Spleen (tissue), 11 donors: ENCODE data around the gene CACNA2D3. TPM values are rescaled to one million over a fixed set of nuclear protein-coding genes. Genes with fewer than 3 reads are reported as not detected.

Experiments used
- DNase-seq: peaks from one replicate; pipeline ENCODE4 v3.0.0-alpha.2; 2020
- H3K27ac ChIP-seq, 8 donors: fragments of 200-600 bp; sonication (generic) in 7 of 8; 1 replicate in 4 of 8; 2 replicates in 4 of 8; pipeline versions ENCODE4 v1.5.0 to v1.8.0; 2016 to 2021; ENCODE audit warnings: inconsistent platforms in 4 of 8, mild to moderate bottlenecking in 4 of 8, moderate library complexity in 1 of 8
- H3K27me3 ChIP-seq, 7 donors: fragments of 200-600 bp; sonication (generic) in 6 of 7; replicated peaks in 1 of 7; 1 replicate in 4 of 7; 2 replicates in 3 of 7; pipeline versions ENCODE4 v1.5.0 to v1.8.0; 2016 to 2021; ENCODE audit warnings: inconsistent platforms in 3 of 7, mild to moderate bottlenecking in 1 of 7
- H3K36me3 ChIP-seq, 6 donors: fragments of 200-600 bp; sonication (generic) in 5 of 6; 1 replicate in 4 of 6; 2 replicates in 2 of 6; pipeline versions ENCODE4 v1.5.0 to v1.8.0; 2016 to 2021; ENCODE audit warnings: inconsistent platforms in 2 of 6
- H3K4me1 ChIP-seq, 6 donors: fragments of 200-600 bp; sonication (generic) in 5 of 6; 1 replicate in 3 of 6; 2 replicates in 3 of 6; pipeline versions ENCODE4 v1.5.0 to v1.8.0; 2016 to 2021; ENCODE audit warnings: inconsistent platforms in 3 of 6
- H3K4me3 ChIP-seq, 8 donors: fragments of 200-600 bp; sonication (generic) in 7 of 8; 1 replicate in 4 of 8; 2 replicates in 4 of 8; pipeline versions ENCODE4 v1.5.0 to v1.8.0; 2016 to 2021; ENCODE audit warnings: inconsistent platforms in 4 of 8, mild to moderate bottlenecking in 4 of 8, moderate library complexity in 2 of 8
- H3K9me3 ChIP-seq, 8 donors: fragments of 200-600 bp; sonication (generic) in 7 of 8; 1 replicate in 4 of 8; 2 replicates in 4 of 8; pipeline versions ENCODE4 v1.5.0 to v1.8.0; 2016 to 2021; ENCODE audit warnings: inconsistent platforms in 4 of 8
- CTCF ChIP-seq, 11 experiments: fragments of 200-600 bp in 7 of 11; fragments of 450-650 bp in 4 of 11; sonication (generic) in 4 of 11; IDR thresholded peaks in 8 of 11; conservative IDR thresholded peaks in 3 of 11; 1 replicate in 7 of 11; 2 replicates in 4 of 11; pipeline versions ENCODE4 v1.4.0 to v1.8.0; 2016 to 2021; ENCODE audit warnings: antibody characterized with exemption in 11 of 11, inconsistent platforms in 4 of 11, mild to moderate bottlenecking in 1 of 11
- POLR2A ChIP-seq, 3 donors: fragments of 450-650 bp; IDR thresholded peaks; one replicate each; pipeline ENCODE4 v1.5.1; 2017; ENCODE audit warnings: antibody characterized with exemption in 3 of 3, mild to moderate bottlenecking in 1 of 3
- POLR2AphosphoS5 ChIP-seq, 3 donors: sonication (generic); formaldehyde crosslinking; IDR thresholded peaks; one replicate each; pipeline ENCODE4 v1.5.1; 2017; ENCODE audit warnings: antibody characterized with exemption in 3 of 3
- WGBS, 5 donors: extraction: QIAGEN DNeasy Blood & Tissue Kit in 3 of 5; methylation state at CpG; one replicate each; pipeline versions ENCODE4 v1.1.5 to v1.1.7; 2013 to 2018; 5-methylcytosine and 5-hydroxymethylcytosine counted together
- intact Hi-C: fragments of 100-400 bp; cut with DNase I; formaldehyde crosslinking; loops from one replicate; pipeline ENCODE4 v1.15.0; 2023; ENCODE audit warnings: low total_unique reads
- polyA plus RNA-seq, 3 donors: library from polyadenylated mRNA; stranded (reverse); fragments of 200-250 nt; gene quantifications; one replicate each; pipeline ENCODE4 v1.2.1, GENCODE V29; 2013
- total RNA-seq, 7 donors: library from RNA; depleted of rRNA in 3 of 7; stranded (reverse); fragments of >200 nt in 3 of 7; fragmentation: NEBNext Ultra II Directional in 4 of 7; extraction: Animal tissue kit (Norgen Biotek cat#: 25700) in 4 of 7; gene quantifications; one replicate each; pipeline versions ENCODE4 v1.1.0 to v1.2.1, GENCODE V29; 2016 to 2021
- donor health status: healthy with polysubstance abuse.
- donor health status: DM: no; HTN: no; CAD: no; lungs with moderate emphysema.
- donor health status: DM: no; HTN: no; CAD: no.
- donor health status: Bipolar disorder and iron deficiency.
- donor health status: healthy.
- donor health status: DM: no; HTN: no; CAD: no.
- donor health status: DM: yes; HTN: yes; CAD: no.

The CACNA2D3 gene
- total and polyA plus RNA-seq, 10 donors: 0.83 to 4.9 (median 2.9) TPM

GRCh38 chr3:54668236-54668635 lies 545.9 kb downstream of the CACNA2D3 start:
- WGBS, 5 donors: 81 to 88% (median 85%) methylated on average over 3 of the region's 3 CpGs
- H3K4me1 ChIP-seq: no peaks in the 10 kb centered on the region
- no peak for TF ChIP-seq CTCF (IDR thresholded peaks at IDR 0.05 in 8 of 11, conservative IDR thresholded peaks at IDR 0.05 in 3 of 11)
- TF ChIP-seq POLR2A (IDR thresholded peaks at IDR 0.05): no peak
- no peak for TF ChIP-seq POLR2AphosphoS5 (IDR thresholded peaks at IDR 0.05)
- no peaks in the 10 kb centered on the region for H3K36me3 ChIP-seq
- intact Hi-C loops: no loop called here
- no peak overlapping the region for H3K27ac ChIP-seq
- no peak overlapping the region for H3K4me3 ChIP-seq
- peaks cover 0 to 3% (median 0%) of the 10 kb centered on the region in 8 donors for H3K9me3 ChIP-seq
- no peak for DNase-seq
- no peaks in the 10 kb centered on the region for H3K27me3 ChIP-seq

GRCh38 chr3:54670201-54671000 lies 548.0 kb downstream of the CACNA2D3 start:
- intact Hi-C loops: no loop called here
- Histone ChIP-seq H3K27ac (no peak overlapping the region), H3K4me1 (no peaks in the 10 kb centered on the region), H3K4me3 (no peak overlapping the region), H3K36me3 (no peaks in the 10 kb centered on the region), H3K27me3 (no peaks in the 10 kb centered on the region), H3K9me3 (no peaks in the 10 kb centered on the region)
- no peak for TF ChIP-seq CTCF (IDR thresholded peaks at IDR 0.05 in 8 of 11, conservative IDR thresholded peaks at IDR 0.05 in 3 of 11)
- no peak for TF ChIP-seq POLR2A (IDR thresholded peaks at IDR 0.05)
- TF ChIP-seq POLR2AphosphoS5 (IDR thresholded peaks at IDR 0.05): no peak
- WGBS, 5 donors: 60 to 74% (median 62%) methylated on average over 8 of the region's 8 CpGs
- DNase-seq: no peak

GRCh38 chr3:54671511-54671910 lies 549.2 kb downstream of the CACNA2D3 start:
- H3K36me3 ChIP-seq: no peaks in the 10 kb centered on the region
- no peak overlapping the region for H3K27ac ChIP-seq
- no peak for TF ChIP-seq CTCF (IDR thresholded peaks at IDR 0.05 in 8 of 11, conservative IDR thresholded peaks at IDR 0.05 in 3 of 11)
- TF ChIP-seq POLR2A (IDR thresholded peaks at IDR 0.05): no peak
- no peak for TF ChIP-seq POLR2AphosphoS5 (IDR thresholded peaks at IDR 0.05)
- H3K4me3 ChIP-seq: no peak overlapping the region
- H3K9me3 ChIP-seq: no peaks in the 10 kb centered on the region
- DNase-seq: no peak
- H3K4me1 ChIP-seq: no peaks in the 10 kb centered on the region
- H3K27me3 ChIP-seq: no peaks in the 10 kb centered on the region
- WGBS, 5 donors: 13 to 34% (median 29%) methylated on average over 2 of the region's 2 CpGs
- intact Hi-C loops: no loop called here

- 75 to 78% (median 76%) methylated on average over 5 of the region's 5 CpGs for WGBS, 5 donors
- no peak for DNase-seq
- intact Hi-C loops: no loop called here
- no peaks in the 10 kb centered on the region for H3K4me1 ChIP-seq
- no peaks in the 10 kb centered on the region for H3K27me3 ChIP-seq
- no peaks in the 10 kb centered on the region for H3K36me3 ChIP-seq
- H3K9me3 ChIP-seq: no peaks in the 10 kb centered on the region
- H3K27ac ChIP-seq: no peak overlapping the region
- no peak overlapping the region for H3K4me3 ChIP-seq
- no peak for TF ChIP-seq POLR2AphosphoS5 (IDR thresholded peaks at IDR 0.05)
Observed at GRCh38 chr3:54676087-54676486, 553.7 kb downstream of the CACNA2D3 start.
